Stimulated activated naive CD8-positive, alpha-beta T cell treated with anti-CD3 and anti-CD28 coated beads, Interleukin-15, Interleukin-2, amounts not matched to agents 100 ng/mL and 50 ng/mL, for 24 hours (primary cell): Measurements from ENCODE around the gene FAM89B.

ENCODE experiments used
- H3K27ac Mint-ChIP-seq: one replicate; pipeline ENCODE4 v1.8.0; 2021; ENCODE audit warnings: mild to moderate bottlenecking, mixed read lengths
- H3K27me3 Mint-ChIP-seq: one replicate; pipeline ENCODE4 v1.8.0; 2021; ENCODE audit warnings: mixed read lengths
- H3K36me3 Mint-ChIP-seq: one replicate; pipeline ENCODE4 v1.8.0; 2021; ENCODE audit warnings: low read depth, mixed read lengths
- H3K4me1 Mint-ChIP-seq: one replicate; pipeline ENCODE4 v1.8.0; 2021; ENCODE audit warnings: low read depth, mixed read lengths
- H3K4me3 Mint-ChIP-seq: one replicate; pipeline ENCODE4 v1.8.0; 2021; ENCODE audit warnings: mild to moderate bottlenecking, mixed read lengths
- H3K9me3 Mint-ChIP-seq: one replicate; pipeline ENCODE4 v1.8.0; 2021; ENCODE audit warnings: mixed read lengths

The FAM89B gene

DNA sequence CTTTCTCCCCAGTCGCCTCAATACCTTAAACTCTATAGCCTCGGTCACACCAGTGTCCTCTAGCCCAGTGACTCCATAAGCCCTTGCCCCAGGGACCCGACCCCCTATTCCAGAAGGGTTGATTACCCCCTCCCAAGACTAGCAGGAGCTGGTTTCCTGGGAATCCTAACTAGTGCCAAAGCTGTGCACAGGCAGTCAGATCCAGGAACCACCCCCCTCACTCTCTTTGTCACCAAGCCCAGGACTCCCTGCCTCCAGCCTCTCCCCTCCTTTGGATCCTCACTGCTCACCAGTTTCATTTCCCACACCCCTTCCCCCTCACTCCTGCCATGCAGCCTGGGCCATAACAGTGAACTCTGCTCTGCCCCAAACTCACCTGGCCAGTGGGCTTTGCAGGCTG, 23.9 kb upstream of the FAM89B start:
- H3K4me1 Mint-ChIP-seq, result peaks cover 73% of the 10 kb centered on the region
- no peaks in the 10 kb centered on the region for H3K27me3 Mint-ChIP-seq
- no peaks in the 10 kb centered on the region for H3K9me3 Mint-ChIP-seq
- no peak overlapping the region for H3K27ac Mint-ChIP-seq
- H3K4me3 Mint-ChIP-seq, result no peak overlapping the region
- peaks cover 5% of the 10 kb centered on the region for H3K36me3 Mint-ChIP-seq

DNA sequence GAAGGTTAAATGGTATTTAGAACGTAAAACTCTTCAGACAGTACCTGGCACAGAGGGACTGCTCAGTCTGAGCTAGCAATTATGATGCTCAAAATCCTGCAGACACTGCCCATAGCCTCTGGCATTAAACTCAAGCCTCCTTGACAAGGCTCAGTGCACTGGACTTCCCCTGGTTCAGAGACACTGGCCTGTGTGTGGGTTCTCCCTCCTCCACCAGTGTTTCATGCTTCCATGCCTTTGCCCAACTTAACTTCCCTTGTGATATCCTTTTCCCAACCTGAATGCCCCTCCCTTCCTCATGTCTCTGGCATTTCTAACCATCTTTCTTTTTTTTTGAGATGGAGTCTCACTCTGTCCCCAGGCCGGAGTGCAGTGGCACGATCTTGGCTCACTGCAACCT, 23.2 kb upstream of the FAM89B start:
- H3K4me3 Mint-ChIP-seq, result no peak overlapping the region
- H3K36me3 Mint-ChIP-seq, result peaks cover 5% of the 10 kb centered on the region
- H3K4me1 Mint-ChIP-seq, result peaks cover 74% of the 10 kb centered on the region

DNA sequence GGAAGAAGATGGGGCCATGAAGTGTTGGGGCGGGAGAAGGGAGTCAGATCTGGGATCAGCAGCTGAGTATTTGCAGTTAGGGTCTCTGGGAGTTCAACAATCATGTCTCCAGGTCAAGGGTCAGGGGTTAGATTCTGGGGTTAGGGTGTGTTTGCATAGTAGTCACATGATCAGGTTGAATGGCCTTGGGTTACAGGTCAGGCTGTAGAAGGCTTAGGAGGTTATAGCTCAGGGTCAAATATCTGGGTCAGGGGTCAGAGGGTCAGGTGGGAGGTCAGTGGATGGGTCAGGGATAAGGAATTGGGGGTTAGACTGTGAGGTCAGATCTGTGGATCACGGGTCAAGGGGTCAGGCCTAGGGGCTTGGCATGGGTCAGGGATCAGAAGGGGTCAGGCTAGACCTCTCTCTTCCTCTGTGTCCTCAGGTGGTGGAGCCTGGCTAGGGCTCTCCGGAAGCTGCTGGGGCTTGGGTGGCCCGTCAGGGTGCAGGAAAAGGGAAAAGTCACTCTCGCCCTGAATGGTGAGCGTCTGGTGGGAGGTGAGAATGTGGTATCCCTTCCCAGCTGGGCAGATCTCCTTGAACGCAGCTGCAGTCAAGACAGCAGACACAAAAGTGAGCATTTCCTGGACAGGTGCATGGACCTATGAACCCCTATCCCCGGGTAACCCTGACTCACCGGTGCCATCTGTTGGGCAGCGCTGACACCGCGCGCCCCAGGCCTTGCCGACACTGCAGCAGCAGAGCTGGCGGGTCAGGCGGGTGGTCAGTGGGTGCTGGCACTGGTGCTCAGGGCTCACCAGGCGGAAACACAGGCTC, 20.6 kb upstream of the FAM89B start:
- no peak overlapping the region for H3K4me3 Mint-ChIP-seq
- no peaks in the 10 kb centered on the region for H3K27me3 Mint-ChIP-seq
- H3K9me3 Mint-ChIP-seq, result no peaks in the 10 kb centered on the region
- H3K36me3 Mint-ChIP-seq, result peaks cover 5% of the 10 kb centered on the region
- no peak overlapping the region for H3K27ac Mint-ChIP-seq
- peaks cover 82% of the 10 kb centered on the region for H3K4me1 Mint-ChIP-seq

More for the DNA sequence above, 23.2 kb upstream of the FAM89B start:
- Mint-ChIP-seq H3K9me3 (no peaks in the 10 kb centered on the region), H3K27ac (no peak overlapping the region), H3K27me3 (no peaks in the 10 kb centered on the region)

DNA sequence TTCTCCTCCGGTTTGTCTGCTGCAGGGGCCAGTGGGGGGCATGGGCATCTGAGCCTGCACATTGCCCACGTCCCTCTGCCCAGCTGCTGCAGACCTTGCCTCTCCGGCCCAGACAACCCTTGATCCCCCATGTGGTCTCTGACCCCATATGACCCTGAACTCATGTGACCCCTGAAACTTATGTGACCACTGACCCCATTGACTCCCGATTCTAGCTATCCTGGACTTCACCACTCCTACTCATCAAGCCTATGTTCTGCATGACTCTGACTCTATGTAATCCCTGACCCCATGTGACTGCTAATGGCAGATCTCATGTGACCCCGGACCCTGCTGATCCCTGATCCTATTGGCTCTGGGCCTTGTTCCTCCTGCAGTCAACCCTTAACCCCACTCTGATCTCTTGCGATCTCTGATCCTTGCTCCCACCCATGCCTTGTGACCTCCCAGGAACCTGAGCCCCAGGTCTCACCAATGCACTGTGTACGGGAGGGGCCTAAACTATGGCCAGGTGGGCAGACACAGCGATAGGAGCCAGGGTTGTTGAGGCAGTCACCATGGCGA, 19.9 kb upstream of the FAM89B start:
- no peaks in the 10 kb centered on the region for H3K9me3 Mint-ChIP-seq
- H3K27ac Mint-ChIP-seq, result no peak overlapping the region
- H3K4me1 Mint-ChIP-seq, result peaks cover 81% of the 10 kb centered on the region
- H3K27me3 Mint-ChIP-seq, result no peaks in the 10 kb centered on the region
- peaks cover 5% of the 10 kb centered on the region for H3K36me3 Mint-ChIP-seq
- H3K4me3 Mint-ChIP-seq, result no peak overlapping the region

DNA sequence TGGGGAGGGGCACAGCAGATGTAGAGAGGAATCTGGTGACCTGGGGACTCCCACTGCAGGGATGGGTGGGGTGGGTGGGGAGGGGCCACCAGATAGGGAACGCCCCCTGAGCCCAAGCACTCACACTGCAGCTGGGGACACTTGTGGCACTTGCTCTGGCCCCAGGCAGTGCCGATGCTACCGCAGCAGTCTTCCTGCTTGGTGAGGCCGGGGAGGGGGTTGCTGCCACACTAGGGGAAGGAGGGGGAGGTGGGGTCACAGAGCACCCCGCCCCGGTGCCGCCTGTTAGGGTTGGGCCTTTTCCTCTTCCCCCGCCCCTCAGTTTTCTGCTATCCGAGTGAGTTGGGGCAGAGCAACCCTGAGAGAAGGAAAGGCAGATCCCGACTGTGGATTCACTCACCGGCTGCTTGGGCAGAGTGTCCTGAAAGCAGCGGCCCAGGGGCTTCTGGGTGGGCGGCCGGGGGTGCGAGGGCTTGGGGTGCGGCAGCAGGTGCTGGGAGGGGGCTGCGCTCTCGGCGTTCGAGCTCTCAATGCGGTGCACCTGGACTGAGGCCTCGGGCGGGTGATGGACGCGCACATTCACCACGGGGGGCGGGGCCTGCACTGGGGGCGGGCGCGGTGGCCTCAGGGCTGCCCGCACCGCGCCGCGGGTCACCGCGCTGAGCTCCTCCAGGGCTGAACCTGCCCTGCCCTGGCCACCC, 18.9 kb upstream of the FAM89B start:
- Mint-ChIP-seq H3K9me3 (no peaks in the 10 kb centered on the region), H3K27ac (no peak overlapping the region), H3K4me3 (no peak overlapping the region), H3K4me1 (peaks cover 72% of the 10 kb centered on the region), H3K36me3 (peaks cover 5% of the 10 kb centered on the region), H3K27me3 (no peaks in the 10 kb centered on the region)

DNA sequence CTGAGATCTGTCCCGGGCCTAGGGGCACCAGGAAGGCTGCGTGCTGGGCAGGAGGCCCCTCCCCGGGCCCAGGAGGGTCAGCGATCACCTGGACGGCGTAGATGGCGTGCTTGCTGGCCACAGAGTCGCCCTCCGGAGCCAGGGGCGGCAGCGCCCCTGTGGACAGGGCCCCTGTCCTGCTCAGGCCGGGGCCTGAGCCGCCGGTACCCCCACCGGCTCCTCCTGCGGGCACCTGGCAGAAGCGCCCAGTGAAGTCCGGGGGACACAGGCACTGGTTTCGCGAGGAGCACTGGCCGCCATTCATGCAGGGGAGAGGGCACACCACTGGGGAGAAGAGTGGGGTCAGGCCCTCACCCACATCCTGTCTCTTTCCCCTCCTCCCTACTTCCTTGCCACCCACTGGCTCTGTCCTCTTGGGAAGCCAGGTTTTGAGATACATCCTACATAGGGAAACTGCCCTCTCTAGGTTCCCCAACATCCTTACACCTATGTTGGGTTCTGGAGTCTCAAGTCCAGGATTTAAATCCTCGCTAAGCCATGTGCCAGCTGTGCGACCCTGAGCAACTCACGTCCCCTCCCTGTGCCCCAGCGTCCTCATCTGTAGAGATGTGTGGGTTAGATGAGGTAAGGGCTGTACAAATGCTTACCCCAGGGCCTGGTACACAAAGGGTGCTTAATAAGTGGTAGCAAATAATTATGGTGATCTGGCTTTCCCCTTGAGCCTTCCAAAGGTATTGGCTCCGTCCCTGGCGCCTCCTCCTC, 18.1 kb upstream of the FAM89B start:
- Mint-ChIP-seq H3K36me3 (peaks cover 5% of the 10 kb centered on the region), H3K27ac (peak overlapping the region; percentile 85), H3K4me3 (peak overlapping the region; percentile 57), H3K27me3 (no peaks in the 10 kb centered on the region), H3K9me3 (no peaks in the 10 kb centered on the region), H3K4me1 (peaks cover 73% of the 10 kb centered on the region)

DNA sequence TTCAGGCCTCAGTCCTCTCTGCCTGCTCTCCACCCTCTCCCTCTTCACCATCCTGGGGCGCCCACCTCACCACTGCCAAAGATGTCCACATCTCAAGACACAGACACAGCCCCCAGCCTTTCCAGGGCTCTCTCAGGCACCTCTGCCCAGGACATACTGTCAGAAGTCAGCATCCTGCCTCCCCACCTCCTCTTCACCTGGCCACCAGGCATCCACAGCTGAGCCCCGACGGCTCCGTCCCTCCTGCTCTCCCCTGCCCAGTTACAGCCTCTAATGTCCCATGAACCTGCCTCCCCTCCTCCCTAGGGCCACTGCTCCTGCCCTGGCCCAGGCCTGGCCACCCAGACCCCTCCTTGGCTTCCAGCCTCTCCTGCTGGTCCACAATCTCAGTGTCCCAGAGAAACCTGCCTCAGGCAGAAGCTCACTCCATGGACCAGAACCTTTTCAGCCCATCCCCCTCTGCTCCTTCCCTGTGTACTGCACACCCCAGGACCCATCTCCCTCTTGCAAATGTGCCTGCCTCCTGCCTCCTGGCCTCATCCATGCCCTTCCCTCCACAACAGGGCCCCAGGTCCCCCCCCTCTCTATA, 17.4 kb upstream of the FAM89B start:
- Mint-ChIP-seq H3K4me3 (no peak overlapping the region), H3K36me3 (peaks cover under 1% of the 10 kb centered on the region)

DNA sequence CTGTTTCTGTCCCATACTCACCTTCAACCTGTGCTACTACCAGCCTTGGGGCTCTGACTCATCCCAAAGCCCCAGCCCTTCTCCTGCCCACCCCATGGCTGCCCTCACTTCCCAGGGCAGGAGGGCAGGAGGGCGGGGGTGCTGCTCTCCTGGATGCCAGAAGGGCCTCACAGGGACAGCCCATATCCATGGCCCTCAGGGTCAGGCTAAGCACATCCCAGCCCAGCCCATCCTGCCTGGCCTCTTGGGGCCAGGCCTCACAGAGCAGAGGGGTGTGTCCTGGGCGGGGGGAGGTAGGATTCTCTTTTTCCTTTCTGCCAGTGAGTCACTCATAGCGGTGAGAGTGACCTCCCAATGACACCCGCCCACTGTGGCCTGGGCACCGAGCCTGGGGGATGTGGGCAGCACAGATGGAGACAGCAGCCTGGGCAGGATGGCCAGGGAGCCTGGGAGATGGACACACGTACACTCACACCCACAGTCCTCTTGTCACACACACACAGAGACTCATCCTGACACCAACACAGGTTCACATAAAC, 16.6 kb upstream of the FAM89B start:
- H3K4me1 Mint-ChIP-seq, result peaks cover 79% of the 10 kb centered on the region
- no peaks in the 10 kb centered on the region for H3K27me3 Mint-ChIP-seq

More for the DNA sequence above, 17.4 kb upstream of the FAM89B start:
- Mint-ChIP-seq H3K27ac (peak overlapping the region; percentile 85), H3K4me1 (peaks cover 73% of the 10 kb centered on the region), H3K9me3 (no peaks in the 10 kb centered on the region), H3K27me3 (no peaks in the 10 kb centered on the region)

DNA sequence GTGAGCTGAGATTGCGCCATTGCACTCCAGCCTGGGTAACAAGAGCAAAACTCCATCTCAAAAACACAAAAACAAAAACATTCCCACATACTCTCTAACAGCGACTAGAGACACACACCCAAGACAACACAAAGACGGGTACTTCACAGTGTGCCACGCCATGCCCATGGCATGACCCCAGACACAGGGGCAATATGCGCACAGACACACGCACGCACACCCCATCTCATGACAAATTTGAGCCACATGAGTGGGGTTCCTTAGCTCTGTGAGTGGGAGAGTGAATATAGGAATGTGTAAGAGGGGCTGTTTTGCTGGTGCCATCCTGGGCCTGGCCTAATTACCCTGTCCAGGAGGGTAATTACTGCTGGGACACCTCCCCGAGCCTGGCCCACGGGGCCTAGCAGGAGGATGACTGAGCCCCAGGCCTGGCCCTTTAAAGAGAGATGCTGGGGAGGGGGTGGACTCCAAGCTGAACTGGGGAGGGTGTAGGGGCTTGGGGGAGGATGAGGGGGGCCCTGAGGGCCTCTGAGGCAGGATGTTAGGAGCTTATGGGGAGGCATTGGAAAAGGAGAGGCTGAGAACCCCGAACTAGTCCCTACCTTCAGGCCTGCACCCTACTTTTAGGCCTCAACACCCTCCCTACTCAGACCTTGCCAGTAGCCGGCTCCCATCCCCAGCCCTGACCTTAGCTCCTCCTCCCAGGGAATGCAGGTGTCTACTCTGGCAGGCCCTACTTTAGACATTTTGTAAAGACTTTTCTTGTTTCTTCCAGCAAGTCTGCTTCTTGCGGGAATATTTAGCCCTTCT, 15.7 kb upstream of the FAM89B start:
- Mint-ChIP-seq H3K36me3 (no peaks in the 10 kb centered on the region), H3K4me1 (peaks cover 76% of the 10 kb centered on the region), H3K27me3 (no peaks in the 10 kb centered on the region), H3K4me3 (peak overlapping the region; percentile 83), H3K27ac (peak overlapping the region; percentile 89), H3K9me3 (no peaks in the 10 kb centered on the region)

More for the DNA sequence above, 16.6 kb upstream of the FAM89B start:
- Mint-ChIP-seq H3K36me3 (no peaks in the 10 kb centered on the region), H3K4me3 (peak overlapping the region; percentile 56), H3K27ac (peak overlapping the region; percentile 78), H3K9me3 (no peaks in the 10 kb centered on the region)

DNA sequence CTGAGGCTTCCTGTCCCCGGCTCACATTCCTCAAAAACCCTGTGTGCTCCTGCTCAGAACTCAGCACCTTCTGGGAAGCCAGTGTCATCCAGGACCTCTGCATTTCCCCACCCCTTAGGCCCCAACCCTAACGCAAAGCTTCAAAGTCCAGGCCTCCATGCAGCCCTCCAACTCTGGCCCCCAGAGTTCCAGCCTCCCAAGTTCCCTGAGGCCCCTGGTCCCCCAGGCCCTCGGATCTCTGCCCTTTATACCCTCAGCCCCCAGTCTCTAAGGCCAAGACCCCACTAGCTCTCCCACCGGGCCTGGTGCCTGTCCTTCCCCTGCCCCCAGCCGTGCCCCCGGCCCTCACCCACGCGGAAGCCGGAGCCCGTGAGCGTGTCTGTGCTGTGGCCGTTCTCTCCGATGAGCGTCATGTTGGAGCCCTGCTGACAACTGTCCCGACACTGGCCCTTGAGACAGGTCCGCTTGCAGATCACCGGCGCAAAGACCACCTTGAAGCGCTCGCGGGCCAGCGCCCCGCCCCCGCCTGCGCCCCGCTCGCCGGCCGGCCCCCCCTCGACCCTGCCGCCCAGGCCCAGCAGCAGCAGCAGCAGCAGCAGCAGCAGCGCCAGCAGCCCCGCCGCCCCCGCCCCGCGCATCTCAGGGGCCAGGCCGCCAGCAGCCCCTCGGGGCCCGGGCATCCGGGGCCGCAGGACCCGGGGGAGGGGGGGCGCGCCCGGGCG, 14.9 kb upstream of the FAM89B start:
- Mint-ChIP-seq H3K4me1 (peaks cover 71% of the 10 kb centered on the region), H3K27me3 (no peaks in the 10 kb centered on the region), H3K4me3 (peak overlapping the region; percentile 83), H3K36me3 (no peaks in the 10 kb centered on the region), H3K27ac (peak overlapping the region; percentile 89), H3K9me3 (no peaks in the 10 kb centered on the region)

DNA sequence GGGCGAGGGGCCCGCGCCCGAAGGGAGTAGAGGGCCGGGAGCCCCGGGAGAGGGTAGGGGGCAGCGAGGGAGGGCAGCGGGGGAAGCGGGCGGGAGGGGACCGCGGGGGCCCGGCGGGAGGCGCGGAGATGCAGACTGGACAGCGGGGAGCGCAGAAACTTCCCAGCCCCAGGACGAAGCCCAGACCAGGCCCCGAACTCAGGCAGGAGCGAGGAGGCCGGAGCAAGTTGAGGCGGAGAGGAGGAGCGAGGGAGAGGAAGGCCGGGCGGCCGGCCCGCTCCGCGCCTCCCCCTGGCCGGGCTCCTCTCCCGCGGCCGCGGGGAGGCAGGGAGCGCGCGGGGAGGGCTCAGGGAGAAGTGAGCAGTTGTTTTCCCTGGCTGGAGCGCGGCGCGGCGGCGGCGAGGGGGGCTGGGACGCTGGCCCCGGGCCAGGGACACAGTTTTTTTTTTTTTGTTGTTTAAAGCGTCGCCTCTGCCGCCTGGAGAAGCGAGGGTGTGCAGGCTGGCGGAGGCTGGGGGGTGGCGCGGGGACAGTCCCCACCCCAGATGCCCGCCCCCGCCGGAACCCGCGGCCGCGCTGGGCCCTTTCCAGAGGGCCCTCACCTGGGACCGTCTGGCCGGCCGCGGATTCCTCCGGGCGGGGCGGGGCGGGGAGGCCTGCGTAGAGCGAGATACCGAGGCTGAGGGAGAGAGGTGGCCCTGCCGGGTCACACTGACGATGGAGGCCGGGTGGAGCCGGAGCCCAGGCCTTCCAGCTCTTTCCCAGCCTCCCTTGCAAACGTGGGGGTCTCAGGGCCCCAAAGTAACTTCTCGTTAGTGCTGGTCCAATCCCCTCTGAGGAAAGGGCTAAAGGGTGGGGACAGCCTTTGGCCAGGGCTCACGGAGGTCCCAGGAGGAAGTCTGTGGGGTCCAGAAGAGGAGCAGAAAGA, 14.1 kb upstream of the FAM89B start, which contains the start of gene LTBP3:
Gene LTBP3 (minus strand): TSS at position 358 of the 928 bp plus-strand sequence. CDS start 400 bp downstream, outside the sequence.
- H3K4me1 Mint-ChIP-seq, result peaks cover 66% of the 10 kb centered on the region
- no peaks in the 10 kb centered on the region for H3K9me3 Mint-ChIP-seq
- no peaks in the 10 kb centered on the region for H3K36me3 Mint-ChIP-seq
- peak within 1 kb of the TSS; percentile 89 for H3K27ac Mint-ChIP-seq
- no peaks in the 10 kb centered on the region for H3K27me3 Mint-ChIP-seq
- peak within 1 kb of the TSS; percentile 83 for H3K4me3 Mint-ChIP-seq

DNA sequence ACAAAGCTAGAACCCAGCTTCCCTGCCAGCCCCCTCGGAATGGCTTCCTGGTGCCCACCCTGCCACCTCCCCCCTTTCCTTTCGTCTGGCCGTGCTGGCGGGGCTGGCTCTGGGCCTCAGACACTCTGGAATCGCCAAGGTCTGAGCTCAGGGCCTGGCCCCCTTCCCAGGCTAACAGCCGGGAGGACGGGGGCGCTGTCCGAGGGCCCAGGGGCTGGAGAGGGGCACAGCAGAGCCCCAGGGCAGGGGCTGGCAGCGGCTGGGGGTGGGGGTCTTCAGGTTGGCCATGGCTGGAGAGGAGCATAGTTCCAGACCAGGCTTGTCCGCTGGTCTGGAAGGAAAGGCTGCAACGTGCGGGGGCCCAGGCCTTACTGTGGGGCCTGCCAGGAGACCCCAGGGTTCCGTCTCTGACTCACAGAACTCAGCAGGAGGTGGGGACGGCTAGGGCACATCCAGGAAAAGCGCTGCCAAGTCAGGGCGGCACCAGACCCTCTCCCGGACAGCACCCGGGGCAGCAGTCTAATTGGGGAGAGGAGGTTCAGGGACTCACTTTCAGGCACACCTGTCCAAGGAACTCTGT, 13.3 kb upstream of the FAM89B start:
- no peaks in the 10 kb centered on the region for H3K27me3 Mint-ChIP-seq
- H3K27ac Mint-ChIP-seq, result peak overlapping the region; percentile 55
- H3K9me3 Mint-ChIP-seq, result no peaks in the 10 kb centered on the region
- H3K4me3 Mint-ChIP-seq, result peak overlapping the region; percentile 62
- no peaks in the 10 kb centered on the region for H3K36me3 Mint-ChIP-seq
- H3K4me1 Mint-ChIP-seq, result peaks cover 69% of the 10 kb centered on the region
